Upper lobe of right lung (tissue), 1 donor: Measurements from ENCODE around the gene QSOX2. TPM values are rescaled to one million over a fixed set of nuclear protein-coding genes. Genes with fewer than 3 reads are reported as not detected.

Source experiments
- ATAC-seq: fragments of 200-7000 bp; cut with Tn5 transposase; one replicate; pipeline ENCODE4 v1.9.1; 2020; ENCODE audit warnings: mild to moderate bottlenecking, moderate library complexity
- DNase-seq: peaks from one replicate; pipeline ENCODE4 v3.0.0-alpha.2; 2020
- H3K27ac ChIP-seq: fragments of 200-600 bp; one replicate; pipeline ENCODE4 v1.8.0; 2022
- H3K27me3 ChIP-seq: fragments of 200-600 bp; one replicate; pipeline ENCODE4 v1.8.0; 2022; ENCODE audit warnings: mild to moderate bottlenecking
- H3K36me3 ChIP-seq: fragments of 200-600 bp; one replicate; pipeline ENCODE4 v1.8.0; 2022
- H3K4me1 ChIP-seq: fragments of 200-600 bp; one replicate; pipeline ENCODE4 v1.8.0; 2022
- H3K4me3 ChIP-seq: fragments of 200-600 bp; one replicate; pipeline ENCODE4 v1.8.0; 2022; ENCODE audit warnings: mild to moderate bottlenecking
- H3K9me3 ChIP-seq: fragments of 200-600 bp; one replicate; pipeline ENCODE4 v1.8.0; 2022
- intact Hi-C: fragments of 100-400 bp; cut with DNase I; formaldehyde crosslinking; loops from one replicate; pipeline ENCODE4 v1.11.0; 2022
- total RNA-seq: library from RNA; stranded (reverse); fragmentation: NEBNext Ultra II Directional; extraction: Animal tissue kit (Norgen Biotek cat#: 25700); gene quantifications from one replicate; pipeline ENCODE4 v1.2.1, GENCODE V29; 2021
- TF ChIP-seq, protein P1 (sequence below): fragments of 200-600 bp; IDR thresholded peaks from one replicate; pipeline ENCODE4 v1.8.0; 2022; ENCODE audit warnings: antibody characterized with exemption
- donor health status: DM: no; HTN: yes; CAD: no; lungs with severe emphysema.

QSOX2 gene
- total RNA-seq, 1 donor from 2014 or later, result 13.1 TPM

- DNase-seq (no peak), ATAC-seq (no peak)
- H3K36me3 ChIP-seq, result no peaks in the 10 kb centered on the region
- peak overlapping the region; percentile 78 for H3K4me3 ChIP-seq
- no peak overlapping the region for H3K27ac ChIP-seq
- intact Hi-C loops, result no loop called here
- H3K4me1 ChIP-seq, result peaks cover 25% of the 10 kb centered on the region
- TF ChIP-seq, protein P1, sequence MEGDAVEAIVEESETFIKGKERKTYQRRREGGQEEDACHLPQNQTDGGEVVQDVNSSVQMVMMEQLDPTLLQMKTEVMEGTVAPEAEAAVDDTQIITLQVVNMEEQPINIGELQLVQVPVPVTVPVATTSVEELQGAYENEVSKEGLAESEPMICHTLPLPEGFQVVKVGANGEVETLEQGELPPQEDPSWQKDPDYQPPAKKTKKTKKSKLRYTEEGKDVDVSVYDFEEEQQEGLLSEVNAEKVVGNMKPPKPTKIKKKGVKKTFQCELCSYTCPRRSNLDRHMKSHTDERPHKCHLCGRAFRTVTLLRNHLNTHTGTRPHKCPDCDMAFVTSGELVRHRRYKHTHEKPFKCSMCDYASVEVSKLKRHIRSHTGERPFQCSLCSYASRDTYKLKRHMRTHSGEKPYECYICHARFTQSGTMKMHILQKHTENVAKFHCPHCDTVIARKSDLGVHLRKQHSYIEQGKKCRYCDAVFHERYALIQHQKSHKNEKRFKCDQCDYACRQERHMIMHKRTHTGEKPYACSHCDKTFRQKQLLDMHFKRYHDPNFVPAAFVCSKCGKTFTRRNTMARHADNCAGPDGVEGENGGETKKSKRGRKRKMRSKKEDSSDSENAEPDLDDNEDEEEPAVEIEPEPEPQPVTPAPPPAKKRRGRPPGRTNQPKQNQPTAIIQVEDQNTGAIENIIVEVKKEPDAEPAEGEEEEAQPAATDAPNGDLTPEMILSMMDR, result no peak
- no peaks in the 10 kb centered on the region for H3K27me3 ChIP-seq
- H3K9me3 ChIP-seq, result no peaks in the 10 kb centered on the region
Measured at GRCh38 chr9:136244122-136244968, 1.3 kb downstream of the QSOX2 start.

DNA sequence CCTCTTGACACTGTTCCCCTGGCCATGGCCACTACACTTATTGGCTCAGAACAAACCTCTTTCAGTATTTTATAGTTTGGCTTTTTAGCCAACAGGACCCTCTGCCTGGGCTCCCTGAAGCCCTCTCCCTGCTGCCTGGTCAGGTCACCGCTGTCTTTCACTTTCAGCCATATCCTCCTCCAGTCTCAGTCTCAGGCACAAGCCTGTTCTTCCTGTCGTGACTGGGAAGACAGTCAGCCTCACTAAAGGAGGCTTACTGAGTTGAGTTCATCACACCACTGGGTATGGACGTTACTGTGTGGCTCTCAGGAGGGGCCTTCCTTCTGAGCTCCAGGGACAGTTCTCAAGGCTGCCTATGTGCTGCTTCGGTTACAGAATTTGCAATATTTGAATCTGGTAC lies 2.0 kb downstream of the QSOX2 start:
- no peaks in the 10 kb centered on the region for H3K36me3 ChIP-seq
- H3K4me3 ChIP-seq, result no peak overlapping the region
- ATAC-seq (no peak), DNase-seq (no peak)
- H3K27ac ChIP-seq, result no peak overlapping the region
- TF ChIP-seq, protein P1, result no peak
- intact Hi-C loops, result no loop called here
- H3K27me3 ChIP-seq, result no peaks in the 10 kb centered on the region
- H3K4me1 ChIP-seq, result peaks cover 27% of the 10 kb centered on the region
- H3K9me3 ChIP-seq, result no peaks in the 10 kb centered on the region

DNA sequence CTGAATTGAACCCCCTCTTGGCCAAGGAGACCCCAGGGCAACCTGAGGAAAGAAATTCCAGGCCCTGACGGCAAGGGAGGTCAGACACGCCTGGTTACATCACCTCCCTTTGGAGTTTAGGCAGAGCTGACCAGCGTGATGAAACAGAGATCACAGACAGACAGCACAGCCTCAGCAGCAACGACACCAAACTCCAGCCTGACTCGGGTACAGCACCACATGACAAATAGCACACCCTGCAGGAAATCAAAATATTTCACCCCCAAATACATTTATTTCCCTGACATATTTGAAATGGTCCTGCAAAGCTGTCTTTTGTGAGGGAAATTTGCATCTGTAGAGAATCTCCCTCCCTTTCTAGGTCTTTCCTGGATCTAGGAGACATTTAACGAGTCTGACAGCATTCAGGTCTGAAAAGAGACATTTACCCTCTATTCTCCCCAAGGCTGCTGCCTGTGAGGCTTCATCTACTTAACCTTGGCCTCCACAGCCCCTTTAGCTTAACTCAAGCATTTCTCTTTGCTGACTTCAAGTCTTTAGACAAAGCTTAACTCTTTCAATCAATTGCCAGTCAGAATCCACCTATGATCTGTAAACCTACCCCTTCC lies 2.6 kb downstream of the QSOX2 start:
- TF ChIP-seq, protein P1, result no peak
- ATAC-seq, result no peak
- no peaks in the 10 kb centered on the region for H3K27me3 ChIP-seq
- no peaks in the 10 kb centered on the region for H3K9me3 ChIP-seq
- no peak for DNase-seq
- no peak overlapping the region for H3K4me3 ChIP-seq
- H3K27ac ChIP-seq, result no peak overlapping the region
- H3K36me3 ChIP-seq, result no peaks in the 10 kb centered on the region
- intact Hi-C loops, result no loop called here
- H3K4me1 ChIP-seq, result peaks cover 27% of the 10 kb centered on the region

- no peak for DNase-seq
- intact Hi-C loops, result no loop called here
- no peak overlapping the region for H3K27ac ChIP-seq
- peaks cover 27% of the 10 kb centered on the region for H3K4me1 ChIP-seq
- no peaks in the 10 kb centered on the region for H3K9me3 ChIP-seq
- no peaks in the 10 kb centered on the region for H3K27me3 ChIP-seq
- H3K4me3 ChIP-seq, result no peak overlapping the region
- H3K36me3 ChIP-seq, result no peaks in the 10 kb centered on the region
- TF ChIP-seq, protein P1, result no peak
- ATAC-seq, result no peak
Measured at GRCh38 chr9:136242248-136242647, 3.4 kb downstream of the QSOX2 start.

GRCh38 chr9:136241542-136241941 lies 4.1 kb downstream of the QSOX2 start:
- H3K27ac ChIP-seq, result no peak overlapping the region
- H3K9me3 ChIP-seq, result no peaks in the 10 kb centered on the region
- ATAC-seq (no peak), DNase-seq (no peak)
- H3K4me3 ChIP-seq, result no peak overlapping the region
- intact Hi-C loops, result no loop called here
- H3K36me3 ChIP-seq, result peaks cover 1% of the 10 kb centered on the region
- H3K27me3 ChIP-seq, result no peaks in the 10 kb centered on the region
- H3K4me1 ChIP-seq, result peaks cover 27% of the 10 kb centered on the region
- TF ChIP-seq, protein P1, result no peak
